MM.1S (cell line): ENCODE measurements around the gene DCUN1D3.
A peak's percentile ranks its signal among the peaks of the same experiment; 100 is the strongest.

Source experiments
- DNase-seq: peaks from one replicate; pipeline ENCODE4 v3.0.0-alpha.2; 2015
- H2AFZ ChIP-seq: fragments of 300-600 bp; sonication (generic); 2 replicates; pipeline ENCODE4 v1.6.0; 2016; ENCODE audit warnings: antibody characterized with exemption, low read length
- H3F3A ChIP-seq: fragments of 300-600 bp; sonication (generic); 2 replicates; pipeline ENCODE4 v1.6.1; 2016; ENCODE audit warnings: mild to moderate bottlenecking, antibody characterized with exemption, low read length, moderate library complexity, mixed read lengths; ENCODE audit not compliant: insufficient read depth
- H3K27ac ChIP-seq: fragments of 300-600 bp; sonication (generic); 2 replicates; pipeline ENCODE4 v1.5.1; 2016; ENCODE audit warnings: mild to moderate bottlenecking, low read length
- H3K27me3 ChIP-seq: fragments of 300-600 bp; sonication (generic); replicated peaks from 2 replicates; pipeline ENCODE4 v1.6.0; 2016; ENCODE audit warnings: low read length; ENCODE audit not compliant: insufficient read depth
- H3K36me3 ChIP-seq: fragments of 300-600 bp; sonication (generic); replicated peaks from 2 replicates; pipeline ENCODE4 v1.6.1; 2016; ENCODE audit warnings: mild to moderate bottlenecking, low read length, mixed read lengths; ENCODE audit not compliant: insufficient read depth
- H3K4me1 ChIP-seq: fragments of 300-600 bp; sonication (generic); 2 replicates; pipeline ENCODE4 v1.6.1; 2016; ENCODE audit warnings: low read length, mixed read lengths
- H3K4me2 ChIP-seq: fragments of 300-600 bp; sonication (generic); 2 replicates; pipeline ENCODE4 v1.6.0; 2016; ENCODE audit warnings: low read depth, low read length
- H3K4me3 ChIP-seq: fragments of 300-600 bp; sonication (generic); 2 replicates; pipeline ENCODE4 v1.5.1; 2016; ENCODE audit warnings: low read length, mixed read lengths
- H3K79me2 ChIP-seq: fragments of 300-600 bp; sonication (generic); 2 replicates; pipeline ENCODE4 v1.6.1; 2016; ENCODE audit warnings: mixed run types, low read length, mixed read lengths
- H3K9ac ChIP-seq: fragments of 300-600 bp; sonication (generic); 2 replicates; pipeline ENCODE4 v1.6.1; 2016; ENCODE audit warnings: low read length, mixed read lengths
- H3K9me2 ChIP-seq: fragments of 300-600 bp; sonication (generic); replicated peaks from 2 replicates; pipeline ENCODE4 v1.6.1; 2016; ENCODE audit warnings: mild to moderate bottlenecking, low read length, mixed read lengths; ENCODE audit not compliant: insufficient read depth
- H3K9me3 ChIP-seq: fragments of 300-600 bp; sonication (generic); replicated peaks from 2 replicates; pipeline ENCODE4 v1.6.1; 2016; ENCODE audit warnings: mild to moderate bottlenecking, low read length, mixed read lengths; ENCODE audit not compliant: insufficient read depth
- H4K20me1 ChIP-seq: fragments of 300-600 bp; sonication (generic); 2 replicates; pipeline ENCODE4 v1.6.1; 2016; ENCODE audit warnings: mild to moderate bottlenecking, low read length, moderate library complexity, mixed read lengths; ENCODE audit not compliant: insufficient read depth
- CTCF ChIP-seq: fragments of 300-600 bp; sonication (generic); IDR thresholded peaks from 2 replicates; pipeline ENCODE4 v1.5.1; 2016; ENCODE audit warnings: antibody characterized with exemption, low read length, mixed read lengths
- EZH2 ChIP-seq: fragments of 300-600 bp; sonication (generic); optimal IDR thresholded peaks from 2 replicates; pipeline ENCODE3; 2017; ENCODE audit warnings: low read depth, mild to moderate bottlenecking, antibody characterized with exemption, low read length, mixed read lengths
- EZH2phosphoT487 ChIP-seq: fragments of 300-600 bp; sonication (generic); IDR thresholded peaks from 2 replicates; pipeline ENCODE4 v1.6.1; 2018; ENCODE audit warnings: antibody characterized with exemption, low read length

The DCUN1D3 gene

GRCh38 chr16:20874088-20874581, 26.0 kb downstream of the DCUN1D3 start:
- Histone ChIP-seq H3K9me3 (no peaks in the 10 kb centered on the region), H3K9me2 (no peaks in the 10 kb centered on the region), H2AFZ (no peak overlapping the region), H3K4me1 (peaks cover 30% of the 10 kb centered on the region), H3K9ac (no peak overlapping the region), H3K27ac (peak overlapping the region; percentile 79; the same call in 1 of the 2 replicates), H3K27me3 (no peaks in the 10 kb centered on the region), H4K20me1 (peaks cover 12% of the 10 kb centered on the region), H3K4me2 (peak overlapping the region; percentile 57), H3K36me3 (no peaks in the 10 kb centered on the region), H3K79me2 (peaks cover 27% of the 10 kb centered on the region), H3K4me3 (peak overlapping the region; percentile 10), H3F3A (peaks cover 26% of the 10 kb centered on the region)
- TF ChIP-seq EZH2phosphoT487 (no peak), EZH2 (no peak), CTCF (no peak)
- no peak for DNase-seq

- Histone ChIP-seq H3K4me2 (peak overlapping the region; percentile 57), H3K4me3 (no peak overlapping the region), H3K9me2 (no peaks in the 10 kb centered on the region), H3K36me3 (no peaks in the 10 kb centered on the region), H3K27me3 (no peaks in the 10 kb centered on the region), H3K79me2 (peaks cover 27% of the 10 kb centered on the region), H3K9ac (no peak overlapping the region), H3K9me3 (no peaks in the 10 kb centered on the region), H3F3A (peaks cover 26% of the 10 kb centered on the region), H3K4me1 (peaks cover 30% of the 10 kb centered on the region), H3K27ac (no peak overlapping the region), H4K20me1 (peaks cover 12% of the 10 kb centered on the region), H2AFZ (no peak overlapping the region)
- TF ChIP-seq CTCF (no peak), EZH2phosphoT487 (no peak), EZH2 (no peak)
- DNase-seq = no peak
These were observed 26.8 kb downstream of the DCUN1D3 start for GRCh38 chr16:20873331-20873730.

DNA sequence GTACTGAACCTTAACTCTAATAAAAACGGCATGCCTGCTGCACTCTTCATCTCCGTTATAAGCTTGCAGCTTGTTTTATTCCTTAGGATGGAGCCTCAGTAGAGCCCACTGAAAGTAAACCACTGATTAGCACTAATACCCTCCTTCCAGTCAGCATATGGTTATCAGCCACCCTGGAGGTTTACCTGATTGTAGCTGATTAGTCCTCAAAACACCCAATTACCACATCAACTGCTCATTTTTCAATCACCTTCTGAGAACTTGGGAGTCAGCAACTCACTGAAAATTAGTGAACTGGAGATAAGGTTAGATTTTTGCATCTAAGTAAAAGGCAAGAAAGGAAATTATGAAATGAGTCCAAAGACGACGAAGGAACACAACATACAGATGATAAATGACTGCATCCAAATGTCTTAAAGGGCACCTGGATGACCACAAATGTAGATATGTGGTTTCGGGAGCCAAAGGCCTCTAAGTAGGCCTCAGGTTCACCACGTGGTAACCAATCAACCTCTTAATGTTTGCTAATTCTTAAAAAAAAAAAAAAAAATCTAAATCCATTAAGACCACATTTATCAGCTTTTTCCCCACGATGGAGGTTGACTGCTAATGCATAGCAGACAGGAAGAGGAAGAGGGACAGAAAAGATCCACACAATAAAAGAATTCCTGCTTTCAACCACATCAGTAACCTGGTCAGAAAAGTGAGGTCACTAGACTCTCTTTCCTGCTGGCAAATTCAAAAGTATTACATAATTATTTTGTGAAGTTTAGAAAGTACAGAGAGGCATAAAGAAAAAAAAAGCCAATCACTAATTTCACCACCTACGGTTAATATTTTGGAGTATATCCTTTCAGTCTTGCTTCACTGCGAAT, 28.0 kb downstream of the DCUN1D3 start:
- Histone ChIP-seq H3K4me1 (peaks cover 30% of the 10 kb centered on the region), H3K27ac (no peak overlapping the region), H3K4me2 (no peak overlapping the region), H3K9ac (no peak overlapping the region), H3K9me2 (no peaks in the 10 kb centered on the region), H3K27me3 (no peaks in the 10 kb centered on the region), H3F3A (peaks cover 26% of the 10 kb centered on the region), H3K36me3 (no peaks in the 10 kb centered on the region), H3K4me3 (no peak overlapping the region), H2AFZ (no peak overlapping the region), H3K79me2 (peaks cover 30% of the 10 kb centered on the region), H4K20me1 (peaks cover 12% of the 10 kb centered on the region), H3K9me3 (no peaks in the 10 kb centered on the region)
- TF ChIP-seq EZH2 (no peak), EZH2phosphoT487 (no peak)
- no peak for DNase-seq

DNA sequence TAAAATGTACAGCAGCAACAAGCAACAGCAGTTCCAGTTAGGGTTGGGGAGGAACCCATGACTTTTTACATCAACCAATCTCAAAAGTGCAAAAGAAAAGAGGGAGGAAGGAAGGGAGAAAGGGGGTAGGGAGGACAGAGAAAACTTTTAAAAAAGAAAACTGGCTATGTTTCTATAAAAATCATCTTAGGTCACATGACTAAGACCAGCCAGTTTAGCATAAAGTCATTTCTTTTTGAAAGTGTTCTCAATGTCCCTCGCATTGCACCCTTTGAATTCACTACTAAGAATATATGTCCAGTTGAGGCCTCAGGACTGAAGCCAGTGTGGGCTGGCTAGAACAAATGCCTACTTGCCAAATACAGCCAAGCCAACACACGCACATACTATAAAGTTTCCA, 28.9 kb downstream of the DCUN1D3 start:
- Histone ChIP-seq H3K9me2 (no peaks in the 10 kb centered on the region), H3K27ac (no peak overlapping the region), H4K20me1 (peaks cover 12% of the 10 kb centered on the region), H2AFZ (no peak overlapping the region), H3K79me2 (peaks cover 24% of the 10 kb centered on the region), H3K9me3 (no peaks in the 10 kb centered on the region), H3K4me3 (no peak overlapping the region), H3F3A (peaks cover 26% of the 10 kb centered on the region), H3K9ac (no peak overlapping the region), H3K4me2 (no peak overlapping the region), H3K36me3 (no peaks in the 10 kb centered on the region), H3K4me1 (peaks cover 30% of the 10 kb centered on the region), H3K27me3 (no peaks in the 10 kb centered on the region)
- DNase-seq = no peak
- TF ChIP-seq EZH2phosphoT487 (no peak), EZH2 (no peak), CTCF (no peak)
